NCI-H82 treated with DMSO at 0.1 percent for 48 hours (cell line): ENCODE measurements around the gene TRPM2.
"Not testable (repeated sequence)": the region's sequence is repeated elsewhere in the genome, so short reads cannot be mapped to it uniquely, and the experiment has no call there.

Experiments used
- DNase-seq: peaks from one replicate; lab custom pipeline; 2025; ENCODE audit not compliant: unreplicated experiment; lab: John Stamatoyannopoulos, UW

Gene TRPM2

DNA sequence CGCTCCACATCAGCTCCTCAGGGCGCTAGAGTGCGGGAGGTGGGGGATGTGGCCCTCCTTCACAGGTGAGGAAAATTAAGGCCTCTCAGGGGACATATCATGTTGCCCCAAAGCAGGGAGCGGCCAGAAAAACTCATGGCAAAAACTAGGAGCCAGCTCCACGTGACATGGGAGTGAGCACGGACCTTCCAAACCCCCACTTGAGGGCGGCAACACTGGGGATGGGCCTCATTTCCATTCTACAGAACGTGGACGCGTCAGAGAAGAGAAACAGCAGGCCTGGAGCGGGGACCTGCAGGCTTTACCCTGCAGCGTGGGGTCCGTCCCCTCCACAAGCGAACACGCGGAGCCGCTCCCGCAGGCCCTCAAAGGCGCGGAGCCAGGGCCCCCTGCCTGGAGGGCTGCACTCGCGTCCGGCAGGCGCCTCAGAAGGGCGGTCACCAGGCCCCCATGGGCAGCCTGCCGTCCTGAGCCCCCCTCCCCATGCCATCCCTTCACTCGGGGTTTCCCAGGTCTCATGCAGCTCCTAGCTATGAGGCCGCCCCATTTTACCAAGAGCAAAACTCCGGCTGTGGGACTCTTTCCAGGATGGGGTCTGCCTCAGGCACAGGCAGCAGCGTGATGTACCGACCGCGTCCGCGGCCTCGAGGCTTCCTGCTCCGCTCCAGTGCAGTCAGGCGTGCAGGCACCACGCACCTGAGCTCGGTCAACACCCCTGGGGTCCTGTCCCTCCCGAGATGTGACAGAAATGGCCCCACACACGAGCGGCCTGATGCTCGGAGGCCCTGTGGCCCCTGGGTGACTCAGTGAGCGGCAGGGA is 19.7 kb upstream of the TRPM2 start:
- DNase-seq = no peak

DNA sequence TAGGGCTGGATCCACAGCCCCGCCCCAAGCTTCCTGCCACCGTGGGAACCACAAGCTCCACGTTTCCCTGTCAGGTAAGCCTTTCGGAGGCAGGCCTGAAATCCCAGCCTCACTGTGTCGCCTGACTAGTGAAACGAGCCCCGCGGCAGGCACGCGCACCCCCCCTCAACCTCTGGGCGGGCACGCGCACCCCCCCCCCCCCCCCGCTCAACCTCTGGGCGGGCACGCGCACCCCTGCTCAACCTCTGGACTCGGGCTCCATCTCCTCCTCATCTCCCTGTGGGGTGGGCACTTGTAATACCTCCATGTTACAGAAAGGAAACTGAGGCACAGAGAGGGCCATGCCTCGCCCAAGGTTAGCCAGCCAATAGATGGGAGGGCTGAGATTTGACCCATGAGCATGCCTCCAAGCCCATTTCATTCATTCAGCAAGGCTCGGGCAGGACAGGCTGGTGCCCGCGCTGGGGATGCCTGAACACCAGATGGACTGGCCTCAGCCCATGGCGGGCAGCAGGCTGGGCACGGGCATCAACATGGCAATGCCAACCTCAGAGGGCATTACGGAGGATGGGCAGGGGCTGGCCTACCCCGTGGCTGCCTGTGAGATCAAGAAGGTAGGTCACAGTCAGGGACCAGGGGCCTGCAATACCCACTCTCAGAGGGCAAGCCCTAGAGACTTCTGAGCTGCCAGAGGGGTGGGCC is 18.9 kb upstream of the TRPM2 start:
- DNase-seq = no peak

DNA sequence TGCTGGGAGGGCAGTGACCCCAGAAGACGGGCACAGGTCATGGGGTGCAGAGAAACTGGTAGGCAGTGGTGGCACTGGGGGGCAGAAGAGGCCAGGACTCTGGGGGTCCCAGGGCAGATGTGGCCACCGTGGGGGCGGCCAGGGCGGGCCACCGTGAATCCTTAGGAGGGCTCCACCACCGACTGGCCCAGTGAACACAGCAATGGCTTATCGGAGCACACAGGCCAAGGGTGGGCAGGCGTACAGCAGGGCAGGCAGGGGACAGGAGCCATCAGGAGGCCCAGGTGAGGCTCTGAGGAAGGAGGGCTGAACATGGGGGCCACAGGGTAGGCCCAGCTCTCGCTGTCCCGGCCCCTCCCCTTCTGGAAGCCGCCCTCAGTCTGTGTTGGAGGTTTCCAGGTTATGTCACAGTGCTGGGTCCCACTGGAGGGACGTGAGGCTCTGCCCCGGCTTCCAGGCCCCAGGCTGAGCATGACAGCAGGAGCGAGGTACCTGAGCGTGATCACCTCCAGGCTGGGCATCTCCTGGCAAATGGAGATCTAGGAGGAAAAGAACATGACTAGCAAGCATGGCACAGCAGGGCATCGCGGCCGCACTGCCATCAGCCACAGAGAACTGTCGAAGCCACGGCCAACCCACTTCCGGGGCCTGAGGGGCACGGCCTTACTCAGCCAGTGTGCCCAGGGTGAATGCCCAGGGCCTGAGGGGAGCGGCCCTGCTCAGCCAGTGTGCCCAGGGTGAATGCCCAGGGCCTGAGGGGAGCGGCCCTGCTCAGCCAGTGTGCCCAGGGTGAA is 18.0 kb upstream of the TRPM2 start:
- DNase-seq = no peak

DNA sequence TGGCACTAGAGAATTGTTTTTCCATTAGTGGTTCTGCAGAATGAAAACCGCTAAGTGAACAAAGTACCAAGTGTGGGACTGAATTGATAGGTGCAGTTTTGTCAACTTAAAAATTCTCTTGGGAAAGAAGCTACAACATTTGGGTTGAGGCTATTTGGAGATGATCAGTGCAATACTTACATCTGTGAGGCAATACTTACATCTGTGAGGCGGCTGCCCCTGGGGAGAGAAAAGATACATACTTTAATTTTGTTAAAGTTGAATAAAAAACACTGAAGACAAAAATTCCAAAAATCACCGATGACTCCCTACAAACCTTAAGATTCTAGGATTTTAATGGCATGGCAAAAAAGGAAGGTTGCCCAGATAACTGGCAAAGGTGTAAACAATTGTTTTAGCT is 16.0 kb upstream of the TRPM2 start:
- DNase-seq = no peak

DNA sequence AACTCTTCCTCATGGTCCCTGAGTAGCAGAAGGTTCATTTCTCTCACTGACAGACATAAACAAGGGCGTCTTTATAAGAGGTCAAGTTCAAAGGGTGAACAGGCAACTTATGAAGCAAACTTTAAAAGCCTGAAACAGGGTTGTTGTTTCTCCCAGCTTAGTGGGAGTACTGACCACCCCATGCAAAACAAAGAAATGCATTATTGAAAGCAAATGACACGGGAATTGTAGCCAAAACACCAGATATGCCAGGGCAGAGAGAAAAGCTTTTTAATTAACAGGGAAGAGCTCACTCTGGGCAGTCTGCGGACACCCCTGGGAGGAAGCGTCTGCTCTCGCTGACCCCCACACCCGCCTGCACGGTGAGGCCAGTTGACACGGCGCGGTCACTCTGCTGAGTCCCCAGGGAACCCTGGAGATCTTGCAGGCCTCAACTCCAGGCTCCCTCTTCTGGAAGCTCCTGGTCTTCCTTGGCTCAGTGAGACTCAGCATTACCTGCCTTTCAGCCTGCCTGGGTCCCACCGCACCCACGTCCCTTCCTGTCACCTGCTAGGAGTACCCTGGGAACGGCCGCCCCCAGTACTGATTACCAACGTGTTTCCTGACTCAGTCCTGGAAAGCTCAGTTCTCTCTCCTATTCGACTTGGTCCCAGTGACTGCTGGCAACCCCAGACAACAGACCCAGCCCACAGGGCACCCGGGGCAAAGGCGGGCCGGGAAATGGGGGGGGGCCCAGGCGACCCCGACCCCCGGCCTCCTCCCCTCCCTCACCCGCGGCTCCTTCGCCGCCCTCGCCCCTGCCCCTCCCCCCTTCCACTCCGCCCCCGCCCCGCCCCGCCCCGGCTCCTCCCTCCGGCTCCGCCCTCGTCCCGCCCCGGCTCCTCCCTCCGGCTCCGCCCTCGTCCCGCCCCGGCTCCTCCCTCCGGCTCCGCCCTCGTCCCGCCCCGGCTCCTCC is 15.2 kb upstream of the TRPM2 start:
- DNase-seq = peak; percentile 20

DNA sequence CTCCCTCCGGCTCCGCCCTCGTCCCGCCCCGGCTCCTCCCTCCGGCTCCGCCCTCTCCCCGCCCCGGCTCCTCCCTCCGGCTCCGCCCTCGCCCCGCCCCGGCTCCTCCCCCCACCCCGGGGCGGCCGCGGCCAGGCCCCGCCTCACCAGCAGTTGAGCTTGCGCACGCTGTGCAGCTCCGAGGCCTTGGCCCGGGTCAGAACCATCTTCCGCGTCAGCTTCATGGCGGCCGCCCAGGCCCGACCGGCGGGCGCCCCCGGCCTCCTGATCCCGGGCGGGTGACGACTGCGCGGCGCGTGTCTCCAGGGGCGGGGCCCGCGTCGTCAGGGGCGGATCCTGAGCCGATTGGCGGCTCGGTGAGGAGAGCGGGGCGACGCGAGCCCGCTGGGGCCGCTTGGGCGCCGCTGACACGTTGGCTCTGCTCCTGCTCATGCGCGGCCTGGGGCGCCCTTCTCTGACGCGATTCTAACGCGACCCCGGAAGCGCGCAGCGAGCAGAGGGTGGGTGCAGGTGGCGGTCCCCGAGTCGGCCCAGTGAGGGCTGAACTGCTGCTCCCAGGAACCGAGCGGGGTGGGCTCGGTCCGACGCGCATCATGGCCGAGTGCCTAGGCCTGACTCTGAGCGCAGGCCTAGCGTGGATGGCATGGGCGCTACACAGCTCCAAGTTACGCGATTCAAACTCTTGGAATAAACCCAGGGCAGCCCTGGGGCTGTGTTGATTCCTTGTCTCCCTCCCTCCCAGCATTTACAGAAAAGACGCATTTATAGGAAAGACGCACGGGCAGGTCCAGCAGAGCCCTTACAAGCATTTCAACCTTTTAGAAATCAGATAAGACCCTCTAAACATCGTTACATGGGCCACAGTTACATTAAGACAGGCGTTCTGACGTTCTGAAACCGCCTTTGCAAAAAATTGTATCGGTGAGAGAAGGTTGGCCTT is 14.2 kb upstream of the TRPM2 start, which contains the start of gene CFAP410:
CFAP410 (minus strand) TSS at position 420 of the 940 bp plus-strand sequence; CDS start at position 224, 196 bp downstream.
- DNase-seq = peak; percentile 71

DNA sequence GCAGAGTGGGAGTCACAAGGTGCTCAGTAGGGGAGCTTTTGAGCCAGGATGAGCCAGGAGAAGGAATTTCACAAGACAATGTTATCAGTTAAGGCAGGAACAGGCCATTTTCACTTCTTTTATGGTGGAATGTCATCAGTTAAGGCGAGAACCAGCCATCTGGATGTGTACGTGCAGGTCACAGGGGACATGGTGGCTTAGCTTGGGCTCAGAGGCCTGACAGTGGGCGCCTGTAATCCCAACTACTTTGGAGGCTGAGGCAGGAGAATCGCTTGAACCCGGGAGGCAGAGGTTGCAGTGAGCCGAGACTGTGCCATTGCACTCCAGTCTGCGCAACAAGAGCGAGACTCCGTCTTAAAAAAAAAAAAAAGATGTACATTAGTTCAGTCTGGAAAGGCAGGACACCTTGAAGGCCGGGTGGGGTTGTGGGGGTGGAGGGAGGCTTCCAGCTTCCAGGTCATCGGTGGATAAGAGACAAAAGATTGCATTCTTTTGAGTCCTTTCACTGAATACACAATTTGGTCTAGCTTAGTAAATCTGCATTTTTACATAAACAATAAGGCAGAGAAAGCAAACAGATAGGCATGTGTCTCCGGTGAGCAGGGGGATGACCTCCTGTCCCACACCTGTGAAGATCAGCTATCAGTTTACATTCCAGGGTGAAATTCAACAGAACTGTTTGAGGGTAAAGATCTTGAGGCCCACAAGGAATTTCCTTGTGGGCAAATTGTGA is 11.5 kb upstream of the TRPM2 start:
- DNase-seq = not testable (repeated sequence)

DNA sequence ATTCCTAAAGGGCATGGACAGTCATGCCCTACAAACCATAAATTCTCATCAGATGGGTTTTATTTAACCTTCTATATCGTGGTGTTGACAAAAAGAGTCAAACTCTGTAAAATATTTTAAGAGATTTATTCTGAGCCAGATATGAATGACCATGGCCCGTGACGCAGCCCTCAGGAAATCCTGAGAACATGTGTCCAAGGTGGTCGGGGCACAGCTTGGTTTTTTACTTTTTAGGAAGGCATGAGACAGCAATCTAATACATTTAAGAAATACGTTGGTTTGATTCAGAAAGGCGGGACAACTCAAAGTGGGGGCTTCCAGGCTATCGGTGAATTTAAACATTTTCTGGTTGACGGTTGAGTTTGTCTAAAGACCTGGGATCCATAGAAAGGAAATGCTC is 10.4 kb upstream of the TRPM2 start:
- not testable (repeated sequence) for DNase-seq

DNA sequence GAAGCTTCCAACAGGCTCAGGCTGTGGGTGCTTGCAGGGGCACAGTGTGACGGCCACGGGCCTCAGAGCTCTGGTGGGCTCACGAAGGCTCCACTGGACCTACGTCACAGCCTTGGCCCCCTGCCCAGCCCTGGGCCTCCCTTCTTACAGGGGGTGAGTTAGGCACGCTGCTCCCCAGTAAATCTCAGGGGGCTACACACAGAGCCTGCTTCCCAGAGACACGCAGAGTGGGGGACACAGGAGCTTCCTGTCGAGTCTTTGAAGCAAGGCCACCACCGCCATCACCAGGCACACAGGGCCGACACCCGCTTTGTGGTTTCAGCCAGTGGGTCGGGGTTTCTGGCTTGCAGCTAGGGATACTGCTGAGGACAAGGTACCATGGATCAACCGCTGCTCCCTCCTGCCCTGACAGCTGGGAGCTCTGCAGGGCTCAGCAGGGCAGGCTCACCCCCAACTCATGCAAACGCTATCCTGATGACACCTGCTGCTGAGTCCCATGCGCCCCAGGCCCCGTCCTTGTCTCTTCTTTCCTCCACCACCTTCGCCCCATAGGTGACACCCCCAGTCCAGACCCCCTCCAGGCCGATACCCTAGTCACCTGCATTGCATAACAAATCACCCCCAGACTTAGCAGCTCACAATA is 8.8 kb upstream of the TRPM2 start:
- no peak for DNase-seq

DNA sequence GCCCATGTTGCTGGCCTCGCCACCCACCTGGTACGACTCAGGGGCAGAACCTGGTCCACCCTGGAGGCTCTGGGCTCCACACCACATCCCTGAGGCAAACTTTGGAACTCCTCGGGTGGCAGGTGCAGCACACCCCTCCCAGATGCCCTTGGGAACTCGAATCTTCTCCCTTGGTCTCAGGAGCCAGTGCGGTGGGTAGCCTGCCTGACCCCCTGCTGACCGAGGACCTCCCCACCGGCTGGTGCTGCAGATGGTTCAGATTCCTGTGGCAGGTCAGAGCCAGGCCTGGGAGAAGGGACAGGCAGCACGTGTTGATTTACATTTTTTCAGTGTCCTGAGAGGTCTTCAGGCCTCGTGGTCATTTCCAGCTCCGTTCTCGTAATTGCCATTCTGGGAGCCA is 7.9 kb upstream of the TRPM2 start:
- no peak for DNase-seq

DNA sequence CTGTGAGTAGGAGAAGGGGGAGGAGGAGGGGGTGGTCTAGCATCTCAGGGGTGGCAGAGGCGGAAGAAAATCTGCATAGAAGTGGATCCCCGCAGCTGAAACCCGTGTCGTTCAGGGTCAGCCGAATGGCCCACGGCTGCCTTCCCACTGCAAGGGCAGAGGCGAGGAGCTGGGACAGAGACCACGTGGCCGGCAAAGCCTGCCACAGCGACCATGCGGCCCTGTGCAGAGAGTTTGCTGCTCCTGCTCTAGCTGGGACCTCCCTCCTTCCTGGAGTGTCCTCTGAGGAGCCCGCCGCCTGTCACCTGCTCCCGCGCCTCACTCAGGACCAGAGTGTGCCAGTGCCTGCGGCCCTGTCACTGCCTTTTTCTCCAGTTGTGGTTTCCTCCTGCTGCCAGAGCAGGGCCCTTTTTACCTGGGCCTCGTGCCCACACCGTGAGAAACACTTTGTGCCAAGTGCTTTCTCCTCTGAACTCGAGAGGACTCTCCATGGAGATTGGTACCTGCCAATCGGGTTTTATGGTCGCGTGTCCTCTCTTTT is 5.4 kb upstream of the TRPM2 start:
- DNase-seq = no peak

DNA sequence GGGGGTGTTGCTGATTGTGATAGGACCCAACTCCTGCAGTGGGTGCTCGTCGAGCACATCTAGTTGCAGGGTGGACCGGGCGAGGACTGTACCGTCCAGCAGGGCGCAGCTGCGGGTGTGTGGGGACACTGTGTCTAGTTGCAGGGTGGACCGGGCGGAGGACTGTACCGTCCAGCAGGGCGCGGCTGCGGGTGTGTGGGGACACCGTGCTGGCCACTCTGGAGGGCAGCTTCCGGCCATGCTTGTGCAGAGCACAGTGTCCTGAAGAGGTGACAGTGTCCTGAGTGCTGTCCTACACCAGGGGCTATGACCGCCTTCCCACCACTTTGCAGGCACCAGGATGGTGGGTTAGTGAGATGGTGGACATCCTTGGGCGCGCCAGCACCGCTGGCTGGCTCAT is 4.6 kb upstream of the TRPM2 start:
- no peak for DNase-seq

DNA sequence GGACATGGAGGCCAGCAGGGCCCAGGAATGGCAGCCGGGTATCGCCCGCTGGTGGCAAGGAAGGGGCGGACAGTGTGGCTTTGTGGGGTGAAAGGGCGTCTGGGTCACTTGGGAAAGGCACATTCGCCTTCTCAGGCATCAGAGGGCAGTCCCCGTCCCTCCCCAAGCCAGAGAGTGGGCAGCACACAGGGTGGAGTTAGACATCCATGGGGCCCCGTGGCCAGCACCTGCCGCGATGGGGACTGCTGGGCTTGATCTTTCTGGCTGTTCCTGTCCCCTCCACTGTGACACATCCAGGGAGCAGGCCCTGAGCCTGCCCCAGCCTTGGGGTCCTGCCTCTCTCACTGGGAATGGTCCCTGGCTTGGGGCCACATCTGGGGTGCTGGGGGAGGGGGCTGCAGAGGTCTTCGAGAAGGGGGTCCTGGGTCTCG is 4.0 kb upstream of the TRPM2 start:
- DNase-seq = no peak

DNA sequence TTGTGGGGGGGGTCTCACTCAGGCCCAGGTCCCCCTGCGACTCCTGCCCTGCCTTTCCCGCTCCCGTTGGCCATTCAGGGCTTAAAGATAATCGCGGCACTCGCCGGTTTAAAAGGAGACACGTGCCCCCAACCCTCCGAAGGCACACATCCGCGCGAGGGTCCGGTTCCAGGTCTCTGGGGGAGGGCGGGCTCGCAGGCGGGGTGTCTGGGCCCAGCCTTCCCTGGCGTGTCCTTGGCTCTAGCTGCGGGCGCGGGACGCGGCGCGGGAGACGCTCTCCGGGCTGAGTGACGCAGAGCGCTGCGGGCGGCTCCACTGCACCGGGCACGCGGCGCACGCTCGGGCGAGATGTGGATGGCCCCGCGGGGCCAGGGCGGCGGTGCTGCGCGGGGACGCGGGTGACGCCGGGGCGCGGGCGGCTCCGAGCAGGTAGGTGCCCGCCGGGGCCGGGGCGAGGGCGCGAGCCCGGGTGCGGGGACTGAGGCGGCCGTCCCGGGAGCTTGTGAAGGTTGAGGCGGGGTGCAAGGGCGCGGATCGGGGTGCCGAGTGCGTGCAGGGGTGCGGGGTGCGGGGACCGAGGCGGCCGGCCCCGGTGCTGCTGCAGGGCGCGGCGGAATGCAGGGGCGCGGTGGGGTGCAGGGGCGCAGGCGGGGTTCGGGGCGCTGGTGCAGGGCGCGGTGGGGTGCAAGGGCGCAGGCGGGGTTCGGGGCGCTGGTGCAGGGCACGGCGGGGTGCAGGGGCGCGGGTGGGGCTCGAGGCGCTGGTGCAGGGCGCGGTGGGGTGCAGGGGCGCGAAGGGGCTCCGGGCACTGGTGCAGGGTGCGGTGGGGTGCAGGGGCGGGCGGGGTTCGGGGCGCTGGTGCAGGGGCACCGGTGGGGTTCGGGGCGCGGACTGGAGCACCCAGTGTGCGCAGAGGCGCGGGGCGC is 3.3 kb upstream of the TRPM2 start:
- no peak for DNase-seq

DNA sequence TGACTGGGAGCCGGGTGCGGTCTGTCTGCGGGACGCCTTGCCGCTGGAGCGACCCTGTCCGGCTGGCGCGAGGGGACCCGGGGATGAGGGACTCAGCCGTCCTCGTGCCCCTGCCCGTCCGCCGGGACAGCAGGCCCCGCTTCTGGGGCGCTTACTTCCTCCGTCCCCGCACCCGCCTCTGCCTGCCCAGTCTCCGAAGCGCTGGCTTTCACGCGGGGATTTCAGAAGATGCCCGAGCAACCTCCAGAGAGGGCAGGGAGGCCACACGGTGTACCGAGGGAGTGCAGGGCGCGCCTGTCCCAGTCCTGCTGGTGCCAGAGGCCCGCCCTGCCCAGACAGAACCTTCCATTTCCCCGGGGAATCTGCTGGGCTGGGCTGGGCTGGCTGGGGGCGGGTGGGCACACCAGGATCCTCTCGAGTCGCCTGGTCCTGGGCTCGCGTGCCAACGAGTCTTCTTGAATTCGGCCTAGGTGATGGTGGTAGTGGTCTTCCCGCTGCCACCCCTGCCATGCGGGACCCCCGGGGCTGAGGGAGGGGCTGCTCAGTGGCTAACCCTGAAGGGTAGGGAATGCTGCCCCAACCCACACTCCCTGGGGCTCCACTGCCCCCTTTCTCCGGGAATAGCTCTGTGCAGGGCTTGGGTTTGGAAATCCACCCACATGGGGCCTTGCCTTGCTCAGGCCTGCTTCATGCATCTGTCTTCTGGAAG is 2.5 kb upstream of the TRPM2 start:
- no peak for DNase-seq

DNA sequence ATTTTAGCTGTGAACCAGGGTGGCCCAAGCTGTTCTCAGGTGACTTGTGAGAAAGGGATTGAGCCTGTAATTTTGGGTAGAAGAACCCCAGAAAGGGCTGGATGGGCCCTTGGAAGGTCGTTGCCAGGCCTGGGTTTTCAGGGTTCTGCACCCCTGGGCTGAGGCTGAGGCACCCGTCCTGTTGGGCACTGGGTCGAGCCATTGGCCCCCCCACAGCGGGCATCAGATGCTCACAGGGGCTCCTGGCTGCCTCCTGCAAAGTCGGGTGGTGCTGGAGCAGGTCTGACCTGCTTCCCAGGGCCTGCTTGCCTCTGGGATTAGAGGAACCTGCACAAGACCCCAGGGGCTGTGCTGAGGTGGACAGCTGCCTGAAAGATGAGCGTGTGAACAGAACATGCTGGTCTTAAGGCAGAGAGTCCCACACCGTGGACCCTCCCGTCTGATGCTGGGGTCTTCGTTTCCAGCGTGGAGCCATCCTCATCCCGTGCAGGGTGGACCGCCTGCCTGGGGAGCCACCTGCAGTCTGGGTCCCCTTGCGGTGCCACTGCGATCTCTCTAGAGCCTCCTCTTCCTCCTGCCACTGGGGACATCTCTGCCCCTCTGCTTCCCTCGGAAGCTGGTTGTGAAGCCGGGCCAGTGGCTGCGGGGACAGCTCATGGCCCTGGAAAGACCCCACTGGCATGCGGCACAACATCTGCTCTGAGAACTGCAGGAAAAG is 1.7 kb upstream of the TRPM2 start:
- no peak for DNase-seq
